HG02759 (cell line): ENCODE data around the gene OPN1MW3.
"Not testable (repeated sequence)": the region's sequence is repeated elsewhere in the genome, so short reads cannot be mapped to it uniquely, and the experiment has no call there.

Experiments
- ATAC-seq: cut with Tn5 transposase; IDR thresholded peaks from one replicate; pipeline ENCODE4 v1.9.1; 2021; ENCODE audit warnings: mild to moderate bottlenecking, moderate library complexity; ENCODE audit not compliant: unreplicated experiment

OPN1MW3 gene

DNA sequence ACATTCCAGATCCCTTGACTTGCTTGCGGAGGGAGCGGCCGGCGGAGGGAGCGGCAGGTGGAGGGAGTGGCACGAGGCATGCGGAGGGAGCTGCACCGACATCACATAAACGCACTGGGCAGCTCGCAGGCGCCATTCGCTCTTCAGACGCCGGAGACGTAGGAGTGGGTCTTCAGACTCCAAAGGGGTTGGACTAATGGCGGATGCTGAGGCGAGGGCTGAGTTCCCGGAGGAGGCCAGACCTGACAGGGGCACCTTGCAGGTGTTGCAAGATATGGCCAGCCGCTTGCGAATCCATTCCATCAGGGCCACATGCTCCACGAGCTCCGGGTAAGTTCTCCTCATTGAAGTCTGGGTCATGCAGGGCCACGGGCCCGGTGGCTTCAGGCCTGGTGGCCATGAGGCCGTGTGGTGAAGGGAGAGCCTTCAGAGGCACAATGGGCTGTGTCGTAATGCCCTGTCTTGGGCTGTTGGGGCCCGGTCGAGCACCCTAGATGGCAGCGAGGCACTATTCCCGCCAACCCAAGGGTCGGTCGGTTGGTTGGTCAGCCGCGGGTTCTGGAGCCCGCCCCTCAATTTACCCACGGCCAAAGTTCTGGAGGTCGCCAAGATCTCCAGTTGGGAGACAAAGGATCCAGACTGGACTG, 38.4 kb downstream of the OPN1MW3 start, which contains the start of gene TKTL1:
Gene TKTL1, plus strand, starts transcription at position 132 of the 647 bp plus-strand sequence. Its CDS starts 65 bp downstream, at position 197.
- no peak for ATAC-seq

DNA sequence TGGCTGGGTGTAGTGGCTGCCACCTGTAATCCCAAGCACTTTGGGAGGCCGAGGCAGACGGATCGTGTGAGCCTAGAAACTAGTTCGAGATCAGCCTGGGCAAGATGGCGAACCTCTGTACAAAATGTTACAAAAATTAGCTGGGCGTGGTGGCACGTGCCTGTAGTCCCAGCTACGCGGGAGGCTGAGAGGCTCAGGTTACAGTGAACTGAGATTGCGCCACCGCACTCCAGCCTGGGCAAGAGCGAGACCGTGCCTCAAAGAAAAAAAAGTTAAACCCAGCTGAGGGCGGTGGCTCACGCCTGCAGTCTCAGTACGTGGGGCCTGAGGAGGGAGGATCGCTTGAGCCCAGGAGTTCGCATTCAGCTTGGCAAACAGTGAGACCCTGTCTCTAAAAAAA, 39.3 kb downstream of the OPN1MW3 start:
- ATAC-seq, result no peak

DNA sequence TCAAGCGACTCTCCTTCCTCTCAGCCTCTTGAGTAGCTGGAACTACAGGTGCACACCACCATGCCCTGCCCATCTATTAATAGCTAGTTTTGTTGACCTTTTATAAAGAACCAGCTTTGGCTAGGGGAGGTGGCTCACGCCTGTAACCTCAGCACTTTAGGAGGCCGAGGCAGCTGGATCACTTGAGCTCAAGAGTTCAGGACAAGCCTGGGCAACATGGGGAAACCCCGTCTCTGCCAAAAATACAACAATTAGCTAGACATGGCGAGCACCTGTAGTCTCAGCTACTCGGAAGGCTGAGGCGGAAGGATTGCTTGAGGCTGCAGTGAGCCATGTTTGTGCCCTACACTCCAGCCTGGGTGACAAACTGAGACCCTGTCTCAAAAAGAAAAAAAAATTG, 40.9 kb downstream of the OPN1MW3 start:
- no peak for ATAC-seq

DNA sequence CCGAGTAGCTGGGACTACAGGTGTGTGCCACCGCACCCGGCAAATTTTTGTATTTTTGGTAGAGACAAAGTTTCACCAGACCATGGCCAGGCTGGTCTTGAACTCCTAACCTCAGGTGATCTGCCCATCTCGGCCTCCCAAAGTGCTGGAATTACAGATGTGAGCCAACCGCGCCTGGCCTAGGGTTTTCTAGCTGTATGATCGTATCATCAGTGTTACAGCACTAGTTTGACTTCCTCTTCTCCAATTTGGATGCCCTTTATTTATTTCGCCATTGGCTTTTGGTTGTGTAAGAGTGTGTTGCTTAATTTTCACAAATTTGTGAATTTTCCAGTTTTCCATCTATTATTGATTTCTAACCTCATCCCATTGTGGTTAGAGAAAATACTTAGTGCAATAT, 43.4 kb downstream of the OPN1MW3 start:
- ATAC-seq, result no peak

DNA sequence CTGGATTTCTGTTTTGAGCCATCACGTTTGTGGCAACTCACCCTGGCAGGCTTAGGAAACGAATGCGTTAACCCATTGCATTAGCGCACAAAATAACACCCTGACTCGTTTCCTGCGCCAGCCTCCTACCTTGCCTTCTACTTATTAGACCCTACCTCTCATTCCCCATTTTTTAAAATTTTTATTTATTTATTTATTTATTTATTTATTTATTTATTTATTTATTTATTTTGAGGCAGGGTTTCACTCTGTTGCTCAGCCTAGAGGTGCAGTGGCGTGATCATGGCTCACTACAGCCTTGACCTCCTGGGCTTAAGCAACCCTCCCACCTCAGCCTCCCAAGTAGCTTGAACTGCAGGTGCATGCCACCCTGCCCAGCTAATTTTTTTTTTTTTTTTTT, 45.6 kb downstream of the OPN1MW3 start:
- ATAC-seq, result not testable (repeated sequence)

DNA sequence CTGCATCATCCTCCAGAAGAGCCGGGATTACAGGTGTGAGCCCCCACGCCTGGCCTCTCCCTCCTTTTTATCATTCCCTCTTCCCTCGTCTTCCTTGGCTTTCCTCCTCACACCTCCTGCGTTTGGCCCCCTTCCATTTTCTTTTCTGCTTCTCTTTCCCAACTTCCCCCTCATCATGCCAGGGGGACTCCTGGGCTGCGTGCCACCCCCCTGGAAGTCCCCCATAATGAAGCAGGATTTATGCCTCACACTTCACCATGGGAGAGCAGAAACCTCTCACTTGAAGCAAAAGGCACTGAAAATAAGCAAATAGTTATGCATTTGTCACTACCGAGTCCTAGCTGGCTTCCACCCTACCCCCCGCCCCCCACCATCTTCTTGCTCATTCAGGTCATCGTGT, 46.1 kb downstream of the OPN1MW3 start:
- no peak for ATAC-seq

DNA sequence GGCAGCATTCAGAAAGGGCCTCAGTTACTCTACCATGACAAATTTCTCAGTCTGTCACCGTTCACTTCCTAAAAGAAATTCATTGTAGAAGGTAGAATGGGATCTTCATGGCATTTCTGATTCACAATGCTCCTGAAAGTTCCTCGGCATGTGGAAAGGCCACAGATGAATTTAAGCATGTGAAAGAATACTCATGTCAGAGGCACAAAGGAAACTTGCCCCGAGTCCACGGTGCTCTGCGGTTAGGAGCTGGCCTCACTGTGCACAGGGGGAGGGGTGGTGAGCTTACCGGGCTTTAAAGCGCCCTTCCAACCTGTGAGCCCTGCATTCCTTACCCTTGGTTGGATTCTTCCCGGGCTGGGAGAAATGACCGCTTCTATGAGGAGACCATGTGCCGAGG, 47.5 kb downstream of the OPN1MW3 start:
- ATAC-seq, result no peak

DNA sequence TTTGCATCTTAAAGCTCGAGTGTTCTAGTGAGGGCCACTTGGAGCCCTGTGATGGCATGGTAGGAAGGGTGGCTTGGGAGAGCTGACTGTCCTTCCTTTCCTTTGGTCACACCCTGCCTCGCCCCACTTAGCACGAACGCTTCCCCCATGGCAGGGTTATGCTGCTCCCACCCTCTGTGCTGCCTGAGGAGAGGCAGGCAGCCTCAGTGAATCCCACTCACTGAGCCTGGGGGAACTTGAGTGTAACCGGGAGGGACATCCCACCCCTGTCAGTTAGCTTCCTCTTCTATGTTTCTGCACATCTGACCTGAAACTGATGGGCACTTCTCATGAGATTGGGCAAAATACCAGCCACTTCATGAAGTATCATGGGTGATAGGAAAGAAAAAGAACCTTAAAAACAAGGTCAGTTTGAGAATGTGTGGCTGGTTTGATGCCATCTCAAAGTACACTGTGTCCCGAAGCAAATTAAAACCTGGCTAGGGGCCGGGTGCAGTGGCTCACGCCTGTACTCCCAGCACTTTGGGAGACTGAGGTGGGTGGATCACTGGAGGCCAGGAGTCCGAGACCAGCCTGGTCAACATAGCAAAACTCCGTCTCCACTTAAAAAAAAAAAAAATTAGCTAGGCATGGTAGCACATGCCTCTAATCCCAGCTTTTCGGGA, 48.3 kb downstream of the OPN1MW3 start:
- ATAC-seq, result no peak

DNA sequence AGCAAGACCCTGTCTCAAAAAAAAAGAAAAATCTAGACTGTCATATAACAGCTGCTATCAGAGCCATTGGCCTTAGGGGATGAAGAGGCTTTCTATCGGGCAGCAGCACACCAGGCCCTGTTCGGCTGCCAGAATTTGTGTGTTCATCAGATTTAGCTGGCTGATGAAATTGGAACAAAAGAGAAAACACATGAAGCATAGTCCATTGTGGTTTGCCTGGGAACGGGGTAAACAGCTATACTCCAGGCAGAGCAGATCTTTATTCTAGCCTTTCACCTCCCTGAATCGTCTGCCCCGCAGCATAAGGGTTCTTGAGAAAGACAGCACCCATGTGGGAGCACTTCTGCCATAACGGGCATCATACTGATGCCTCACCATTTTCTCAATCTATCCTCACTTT, 49.8 kb downstream of the OPN1MW3 start:
- ATAC-seq, result no peak

DNA sequence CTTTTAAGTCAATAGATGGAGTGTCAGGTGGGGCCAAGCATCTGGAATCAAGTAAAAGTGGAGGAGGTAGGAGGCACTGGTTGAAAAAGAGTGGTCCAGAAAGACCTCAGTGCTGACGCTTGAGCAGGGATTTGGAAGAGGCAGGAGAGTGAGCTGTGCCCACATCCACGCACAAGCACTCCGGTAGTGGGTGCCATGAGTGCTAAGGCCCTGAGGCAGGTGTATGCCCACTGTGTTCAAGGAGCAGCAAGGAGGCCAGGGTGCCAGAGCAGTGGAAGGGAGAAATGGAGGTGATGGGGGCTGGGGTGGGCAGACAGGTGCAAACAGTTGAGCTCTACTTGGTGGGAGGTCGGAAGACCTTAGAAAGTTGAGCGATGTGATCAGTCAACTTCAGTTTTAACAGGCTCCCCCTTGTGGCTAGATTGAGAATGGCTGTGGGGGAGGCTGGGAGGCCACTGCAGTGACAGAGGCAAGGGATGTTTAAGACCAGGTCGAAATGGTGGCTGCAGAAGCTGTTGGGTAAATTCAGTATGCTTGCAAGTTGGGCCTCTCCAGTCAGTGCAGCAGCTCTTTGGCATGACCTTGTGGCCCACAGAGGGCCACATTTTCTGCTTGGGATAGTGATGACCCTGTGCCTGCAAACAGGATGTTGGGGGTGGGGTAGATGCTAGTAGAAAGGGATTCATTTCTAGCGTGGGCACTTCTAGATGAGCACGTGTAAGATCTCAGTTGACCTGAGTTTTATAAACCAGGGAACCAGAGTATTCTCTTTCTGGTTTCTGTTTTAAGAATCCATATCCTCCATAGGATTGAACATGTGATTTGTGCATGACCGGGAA, 50.9 kb downstream of the OPN1MW3 start:
- ATAC-seq, result no peak

DNA sequence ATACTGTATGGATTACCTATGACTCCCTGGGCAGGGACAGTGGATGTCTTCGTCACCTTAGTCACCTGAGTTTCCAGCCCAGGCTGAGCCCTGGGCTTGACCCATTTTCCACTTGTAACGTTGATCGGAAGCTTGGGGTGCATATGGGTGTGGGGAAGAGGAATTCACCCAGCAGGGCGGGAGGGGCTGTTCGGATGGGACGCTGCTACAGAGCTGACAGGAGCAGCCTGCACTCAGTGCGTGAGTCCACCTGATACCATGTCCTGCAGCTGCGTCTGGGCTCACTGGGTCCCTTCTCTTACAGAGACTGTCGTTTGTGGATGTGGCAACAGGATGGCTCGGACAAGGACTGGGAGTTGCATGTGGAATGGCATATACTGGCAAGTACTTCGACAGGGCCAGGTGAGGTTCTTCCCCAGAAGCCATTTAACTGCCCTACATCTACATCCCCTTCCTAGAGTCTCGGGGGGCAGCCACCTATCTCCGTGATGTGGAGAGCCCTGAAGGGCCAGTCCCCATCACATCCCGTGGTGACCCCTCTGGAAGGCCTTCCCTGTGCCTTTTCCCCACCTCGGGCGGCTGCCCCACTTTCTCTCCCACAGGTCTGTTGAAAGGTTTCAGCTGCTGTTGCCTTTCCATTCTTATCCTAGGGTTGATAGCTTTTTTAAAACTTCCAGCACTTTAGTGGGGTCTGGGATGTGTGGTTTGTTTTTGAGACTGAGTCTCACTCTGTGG, 51.8 kb downstream of the OPN1MW3 start:
- no peak for ATAC-seq

DNA sequence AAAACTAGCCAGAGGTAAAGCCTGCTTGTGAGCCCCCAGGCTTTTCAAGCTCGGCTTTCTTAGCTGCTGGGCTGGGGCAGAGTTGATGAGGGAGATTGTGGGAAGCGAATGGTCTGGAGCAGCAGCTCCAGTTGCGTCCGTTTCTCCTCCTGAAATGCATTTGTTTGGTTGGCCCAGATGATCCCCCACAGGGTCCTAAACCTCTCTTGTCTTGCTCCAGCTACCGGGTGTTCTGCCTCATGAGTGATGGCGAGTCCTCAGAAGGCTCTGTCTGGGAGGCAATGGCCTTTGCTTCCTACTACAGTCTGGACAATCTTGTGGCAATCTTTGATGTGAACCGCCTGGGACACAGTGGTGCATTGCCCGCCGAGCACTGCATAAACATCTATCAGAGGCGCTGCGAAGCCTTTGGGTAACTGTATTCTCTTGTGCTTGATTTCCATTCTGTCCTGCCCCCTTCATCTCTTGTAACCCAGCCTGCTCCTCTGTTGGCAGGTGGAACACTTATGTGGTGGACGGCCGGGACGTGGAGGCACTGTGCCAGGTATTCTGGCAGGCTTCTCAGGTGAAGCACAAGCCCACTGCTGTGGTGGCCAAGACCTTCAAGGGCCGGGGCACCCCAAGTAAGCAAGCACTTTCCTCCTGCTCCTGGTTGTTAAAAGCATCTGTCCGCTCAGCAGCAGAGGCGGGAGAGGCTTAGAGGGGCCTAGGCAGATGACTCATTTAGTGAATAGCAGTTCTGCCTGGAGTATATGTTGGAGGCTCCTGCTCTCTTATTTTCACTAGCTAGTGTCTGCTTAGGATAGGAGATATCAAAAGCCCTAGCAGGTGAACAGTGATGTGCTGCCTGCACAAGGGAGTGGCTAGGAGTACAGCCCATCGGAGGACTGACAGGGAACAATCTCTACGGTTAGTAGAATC, 53.5 kb downstream of the OPN1MW3 start:
- ATAC-seq, result no peak

DNA sequence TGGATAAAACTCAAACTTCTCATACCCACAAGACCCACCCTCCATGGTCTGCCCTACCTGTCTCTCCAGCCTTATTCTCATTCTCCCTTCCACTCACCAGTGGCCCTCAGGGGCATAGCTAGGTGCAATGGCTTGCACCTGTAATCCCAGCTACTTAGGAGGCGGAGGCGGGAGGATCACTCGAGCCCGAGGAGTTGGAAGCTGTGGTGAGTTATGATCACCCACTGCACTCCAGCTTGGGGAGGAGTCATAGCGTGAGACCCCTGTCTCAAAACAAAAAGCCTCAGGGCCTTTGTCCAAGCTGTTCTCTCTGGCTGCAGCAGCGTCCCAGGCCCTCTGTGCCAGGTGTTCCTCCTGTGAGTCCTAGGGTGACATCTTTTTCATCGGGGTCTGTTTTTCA, 54.7 kb downstream of the OPN1MW3 start:
- ATAC-seq, result no peak

DNA sequence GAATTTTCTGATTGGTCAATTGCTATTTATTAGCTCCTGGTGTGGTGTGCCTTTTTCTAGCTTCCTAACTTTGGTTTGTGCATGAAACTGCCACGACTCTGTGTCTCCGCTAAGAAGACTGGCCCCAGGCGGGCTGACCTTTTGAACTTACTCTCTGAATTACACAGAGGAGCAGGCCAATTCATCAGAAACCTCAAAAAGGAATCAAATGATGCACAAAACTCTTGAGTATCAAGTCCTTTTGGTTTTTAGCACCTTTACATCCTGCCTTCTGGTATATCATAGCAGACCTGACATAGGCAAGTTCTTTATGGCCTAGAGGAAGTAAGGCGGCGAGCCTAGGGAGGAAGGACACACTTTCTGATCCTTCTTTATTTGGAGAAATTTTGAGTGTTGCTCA, 55.8 kb downstream of the OPN1MW3 start:
- no peak for ATAC-seq

DNA sequence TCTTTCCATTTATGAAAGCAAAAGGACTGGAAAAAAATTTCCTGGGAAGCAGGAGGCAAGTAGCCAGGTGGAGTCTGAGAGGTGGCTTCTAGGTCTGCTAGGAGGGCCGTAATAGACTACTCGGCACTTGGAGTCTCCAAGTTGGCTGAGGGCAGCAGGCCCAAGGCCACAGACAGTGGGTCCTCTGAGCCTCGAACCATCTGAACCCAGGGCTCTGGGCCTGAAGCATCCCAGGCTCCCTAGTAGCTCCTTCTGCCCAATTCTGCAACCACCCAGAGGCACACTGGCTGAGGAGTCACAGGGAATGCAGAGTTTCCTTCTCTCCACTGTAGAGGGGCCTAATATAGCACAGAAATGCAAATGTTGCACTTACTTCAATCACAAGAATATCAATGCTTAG, 58.0 kb downstream of the OPN1MW3 start:
- ATAC-seq, result no peak

DNA sequence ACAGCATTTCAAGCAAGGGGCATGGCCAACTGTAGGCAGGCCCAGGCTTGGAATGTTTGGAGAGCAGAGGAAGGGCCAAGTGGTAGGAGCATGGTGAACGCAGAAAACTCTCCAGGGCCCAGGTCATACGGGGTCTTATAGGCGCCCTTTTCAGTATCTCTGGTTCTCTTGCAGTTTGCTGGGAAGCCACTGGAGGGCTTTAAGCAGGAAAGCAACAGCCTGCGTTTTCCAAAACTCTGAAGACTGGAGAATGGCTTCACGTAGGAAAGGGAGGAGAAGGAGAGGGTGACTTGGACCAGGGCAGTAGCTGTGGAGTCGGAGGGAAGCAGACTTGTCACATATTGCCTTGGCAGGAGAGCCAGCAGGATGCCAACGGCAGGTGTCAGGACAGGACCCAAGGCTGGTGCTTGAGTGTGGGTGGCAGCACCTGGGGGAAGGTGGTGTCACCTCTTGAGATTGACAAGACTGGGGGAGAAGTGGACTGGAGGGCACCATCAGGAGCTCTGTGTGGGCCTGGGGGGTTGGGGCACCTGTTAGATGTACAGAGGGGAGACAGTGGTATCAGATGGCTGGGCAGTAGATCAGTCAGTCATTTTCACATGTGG, 60.1 kb downstream of the OPN1MW3 start:
- no peak for ATAC-seq

DNA sequence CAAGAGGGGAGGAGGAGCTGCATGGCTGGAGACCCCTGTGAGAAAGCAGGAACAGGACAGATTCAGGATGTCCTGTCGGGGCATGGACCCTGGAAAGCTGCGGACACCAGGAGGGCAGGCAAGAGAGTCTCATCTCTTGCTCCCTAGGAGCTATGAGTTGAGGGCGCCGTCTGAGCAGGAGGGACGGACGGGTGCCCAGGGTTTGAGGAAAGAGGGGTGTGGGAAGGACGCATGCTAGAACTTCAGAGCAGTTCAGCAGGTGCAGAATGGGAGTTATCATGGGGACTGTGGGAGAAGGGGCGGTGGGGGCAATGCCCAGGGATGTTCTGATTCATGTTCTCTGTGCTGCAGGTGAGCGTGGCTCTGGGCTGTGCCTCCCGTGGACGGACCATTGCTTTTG, 63.0 kb downstream of the OPN1MW3 start:
- no peak for ATAC-seq
